Neural progenitor cell (in vitro differentiated cells): ENCODE data around the gene CDH11. TPM values are rescaled to one million over a fixed set of nuclear protein-coding genes. Genes with fewer than 3 reads are reported as not detected.

Experiments used
- DNase-seq: peaks from one replicate; pipeline ENCODE4 v3.0.0-alpha.2; 2016; ENCODE audit warnings: low spot score
- H2AFZ ChIP-seq: fragments of 200-600 bp; sonication (generic); replicated peaks from 2 replicates; pipeline ENCODE4 v1.6.1; 2016; ENCODE audit warnings: antibody characterized with exemption
- H3F3A ChIP-seq: fragments of 200-600 bp; sonication (generic); 2 replicates; pipeline ENCODE4 v1.6.1; 2016; ENCODE audit warnings: antibody characterized with exemption, low read depth
- H3K27ac ChIP-seq: fragments of 200-600 bp; sonication (generic); 2 replicates; pipeline ENCODE4 v1.5.1; 2016; ENCODE audit warnings: mild to moderate bottlenecking
- H3K27me3 ChIP-seq: fragments of 200-600 bp; sonication (generic); 2 replicates; pipeline ENCODE4 v1.6.1; 2016; ENCODE audit warnings: mild to moderate bottlenecking, moderate library complexity
- H3K36me3 ChIP-seq: fragments of 200-600 bp; sonication (generic); 2 replicates; pipeline ENCODE4 v1.5.1; 2016
- H3K4me1 ChIP-seq: fragments of 200-600 bp; sonication (generic); 2 replicates; pipeline ENCODE4 v1.6.1; 2016; ENCODE audit warnings: mixed run types
- H3K4me2 ChIP-seq: fragments of 200-600 bp; sonication (generic); 2 replicates; pipeline ENCODE4 v1.6.1; 2016
- H3K4me3 ChIP-seq: fragments of 200-600 bp; sonication (generic); 2 replicates; pipeline ENCODE4 v1.5.1; 2016
- H3K79me2 ChIP-seq: fragments of 200-600 bp; sonication (generic); 2 replicates; pipeline ENCODE4 v1.6.1; 2016; ENCODE audit warnings: low read depth
- H3K9ac ChIP-seq: fragments of 200-600 bp; sonication (generic); 2 replicates; pipeline ENCODE4 v1.6.1; 2016
- H3K9me3 ChIP-seq: fragments of 200-600 bp; sonication (generic); 2 replicates; pipeline ENCODE4 v1.5.1; 2016; ENCODE audit warnings: low read depth
- H4K20me1 ChIP-seq: fragments of 200-600 bp; sonication (generic); 2 replicates; pipeline ENCODE4 v1.6.1; 2016; ENCODE audit warnings: low read depth
- H3K27ac Mint-ChIP-seq: 3 replicates; pipeline ENCODE4 v1.8.0; 2021; ENCODE audit warnings: mixed read lengths
- H3K27me3 Mint-ChIP-seq: 2 replicates; pipeline ENCODE4 v1.8.0; 2022; ENCODE audit warnings: low read depth, mild to moderate bottlenecking, inconsistent platforms, moderate library complexity, mixed read lengths; ENCODE audit not compliant: insufficient read depth
- H3K36me3 Mint-ChIP-seq: 3 replicates; pipeline ENCODE4 v1.8.0; 2021; ENCODE audit warnings: mixed read lengths
- H3K4me1 Mint-ChIP-seq: 3 replicates; pipeline ENCODE4 v1.8.0; 2021; ENCODE audit warnings: mixed read lengths
- H3K4me3 Mint-ChIP-seq: 3 replicates; pipeline ENCODE4 v1.8.0; 2021; ENCODE audit warnings: mild to moderate bottlenecking, moderate library complexity, mixed read lengths
- H3K9me3 Mint-ChIP-seq: 3 replicates; pipeline ENCODE4 v1.8.0; 2020; ENCODE audit warnings: mixed read lengths
- EZH2 ChIP-seq: fragments of 200-600 bp; sonication (generic); IDR thresholded peaks from 2 replicates; pipeline ENCODE4 v1.6.1; 2017; ENCODE audit warnings: antibody characterized with exemption, mild to moderate bottlenecking, moderate library complexity
- EZH2phosphoT487 ChIP-seq: fragments of 200-600 bp; sonication (generic); IDR thresholded peaks from 2 replicates; pipeline ENCODE4 v1.6.1; 2017; ENCODE audit warnings: antibody characterized with exemption
- total RNA-seq: library from RNA; depleted of rRNA; stranded (reverse); fragments of >200 nt; gene quantifications from 2 replicates; pipeline ENCODE4 v1.2.3, GENCODE V29; 2015; ENCODE audit warnings: low replicate concordance
- TF ChIP-seq, protein P1 (sequence below): fragments of 200-600 bp; sonication (generic); IDR thresholded peaks from 2 replicates; pipeline ENCODE4 v1.5.1; 2017; ENCODE audit warnings: antibody characterized with exemption, mild to moderate bottlenecking

Gene CDH11
- total RNA-seq, 1 donor from 2014 or later = 98.5 TPM

DNA sequence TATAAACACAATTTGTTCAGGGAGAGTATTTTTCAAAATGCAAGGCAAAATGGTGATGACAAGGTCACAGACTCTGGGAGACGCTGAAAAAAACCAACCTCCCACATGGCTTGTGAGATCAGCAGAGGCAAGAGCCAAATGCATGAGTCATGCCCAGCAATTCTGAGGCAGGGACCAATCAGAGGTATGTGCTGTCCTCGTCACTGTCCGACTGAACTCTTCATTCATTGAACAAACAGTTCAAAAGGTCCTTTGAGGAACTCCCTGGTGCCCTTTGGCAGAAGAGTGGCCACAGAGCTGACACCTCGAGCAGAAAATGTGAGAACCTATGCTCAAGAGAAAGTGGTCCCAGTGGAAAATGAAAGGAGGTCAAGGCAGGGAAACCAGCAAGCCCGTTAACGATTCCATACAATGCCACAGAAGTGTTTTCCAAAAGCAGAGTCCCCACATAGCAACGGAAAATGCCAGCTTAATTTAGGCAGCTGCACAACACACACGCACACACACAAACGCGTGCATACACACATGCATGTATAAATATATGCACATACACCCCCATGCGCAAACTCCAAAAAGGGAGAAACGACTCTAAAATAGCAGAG lies 50.9 kb downstream of the CDH11 start:
- Histone ChIP-seq H3K9me3 (no peaks in the 10 kb centered on the region), H3K36me3 (no peaks in the 10 kb centered on the region), H3K4me1 (peaks cover 40% of the 10 kb centered on the region), H2AFZ (no peak overlapping the region), H3K4me2 (no peak overlapping the region), H3K27ac (no peak overlapping the region), H3F3A (peaks cover 7% of the 10 kb centered on the region), H3K79me2 (peaks cover 35% of the 10 kb centered on the region), H3K4me3 (no peak overlapping the region), H3K27me3 (no peaks in the 10 kb centered on the region), H3K9ac (no peak overlapping the region), H4K20me1 (peaks cover 84% of the 10 kb centered on the region)
- no peak for DNase-seq
- H3K27ac Mint-ChIP-seq = no peak overlapping the region
- no peaks in the 10 kb centered on the region for H3K36me3 Mint-ChIP-seq
- TF ChIP-seq EZH2phosphoT487 (no peak), EZH2 (no peak)
- TF ChIP-seq, protein P1, sequence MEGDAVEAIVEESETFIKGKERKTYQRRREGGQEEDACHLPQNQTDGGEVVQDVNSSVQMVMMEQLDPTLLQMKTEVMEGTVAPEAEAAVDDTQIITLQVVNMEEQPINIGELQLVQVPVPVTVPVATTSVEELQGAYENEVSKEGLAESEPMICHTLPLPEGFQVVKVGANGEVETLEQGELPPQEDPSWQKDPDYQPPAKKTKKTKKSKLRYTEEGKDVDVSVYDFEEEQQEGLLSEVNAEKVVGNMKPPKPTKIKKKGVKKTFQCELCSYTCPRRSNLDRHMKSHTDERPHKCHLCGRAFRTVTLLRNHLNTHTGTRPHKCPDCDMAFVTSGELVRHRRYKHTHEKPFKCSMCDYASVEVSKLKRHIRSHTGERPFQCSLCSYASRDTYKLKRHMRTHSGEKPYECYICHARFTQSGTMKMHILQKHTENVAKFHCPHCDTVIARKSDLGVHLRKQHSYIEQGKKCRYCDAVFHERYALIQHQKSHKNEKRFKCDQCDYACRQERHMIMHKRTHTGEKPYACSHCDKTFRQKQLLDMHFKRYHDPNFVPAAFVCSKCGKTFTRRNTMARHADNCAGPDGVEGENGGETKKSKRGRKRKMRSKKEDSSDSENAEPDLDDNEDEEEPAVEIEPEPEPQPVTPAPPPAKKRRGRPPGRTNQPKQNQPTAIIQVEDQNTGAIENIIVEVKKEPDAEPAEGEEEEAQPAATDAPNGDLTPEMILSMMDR = no peak
- no peaks in the 10 kb centered on the region for H3K9me3 Mint-ChIP-seq
- H3K4me1 Mint-ChIP-seq = peaks cover 32% of the 10 kb centered on the region
- H3K27me3 Mint-ChIP-seq = peaks cover 5% of the 10 kb centered on the region
- H3K4me3 Mint-ChIP-seq = no peak overlapping the region

DNA sequence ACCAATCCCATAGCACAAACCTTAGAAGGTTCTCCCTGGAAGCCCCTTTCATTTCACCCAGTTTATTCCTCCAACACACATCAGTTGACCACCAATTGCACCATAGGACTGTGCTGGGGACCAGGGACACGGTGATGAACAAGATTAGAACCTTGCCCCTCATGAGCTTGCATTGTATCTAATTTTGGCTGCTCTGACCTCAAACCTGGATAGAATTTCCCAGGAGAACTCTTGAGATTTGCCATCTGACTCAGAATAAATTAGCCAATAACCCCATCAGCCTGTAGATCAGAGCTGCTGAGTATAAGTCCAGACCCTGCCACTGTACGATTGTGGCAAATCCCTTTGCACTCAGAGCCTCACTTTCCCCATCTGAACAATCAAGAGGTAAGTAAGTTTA lies 52.1 kb downstream of the CDH11 start:
- Mint-ChIP-seq H3K27ac (no peak overlapping the region), H3K4me1 (peaks cover 23% of the 10 kb centered on the region), H3K36me3 (no peaks in the 10 kb centered on the region), H3K9me3 (no peaks in the 10 kb centered on the region), H3K4me3 (no peak overlapping the region), H3K27me3 (peaks cover 5% of the 10 kb centered on the region)
- H4K20me1 ChIP-seq = peaks cover 82% of the 10 kb centered on the region
- no peak overlapping the region for H3K9ac ChIP-seq
- H3K36me3 ChIP-seq = no peaks in the 10 kb centered on the region
- no peaks in the 10 kb centered on the region for H3F3A ChIP-seq
- peaks cover 28% of the 10 kb centered on the region for H3K4me1 ChIP-seq
- TF ChIP-seq, protein P1 = no peak
- TF ChIP-seq EZH2 (no peak), EZH2phosphoT487 (no peak)
- H3K9me3 ChIP-seq = no peaks in the 10 kb centered on the region
- peaks cover 43% of the 10 kb centered on the region for H3K79me2 ChIP-seq
- DNase-seq = no peak
- H3K27ac ChIP-seq = no peak overlapping the region
- no peak overlapping the region for H3K4me3 ChIP-seq
- H3K4me2 ChIP-seq = no peak overlapping the region
- H2AFZ ChIP-seq = no peak overlapping the region
- H3K27me3 ChIP-seq = no peaks in the 10 kb centered on the region

DNA sequence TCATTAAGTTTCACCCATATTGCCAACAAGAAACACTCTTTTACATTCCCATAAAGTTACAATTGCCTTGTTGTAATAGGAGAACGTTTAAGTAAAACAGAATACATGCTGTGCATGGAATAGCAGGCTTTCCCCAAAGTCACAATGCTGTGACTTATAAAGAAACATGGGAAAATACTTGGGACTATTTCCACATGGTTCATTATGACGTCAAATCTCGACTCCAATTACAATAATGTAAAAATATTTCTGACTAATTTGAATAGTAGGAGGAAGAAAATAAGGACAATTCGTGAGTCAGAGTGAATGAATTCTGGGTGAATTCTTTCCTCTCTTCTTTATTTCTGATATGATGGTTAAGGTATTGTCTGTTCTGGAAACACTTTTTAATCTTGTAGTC lies 52.8 kb downstream of the CDH11 start:
- Histone ChIP-seq H3K79me2 (peaks cover 41% of the 10 kb centered on the region), H4K20me1 (peaks cover 81% of the 10 kb centered on the region), H3K36me3 (no peaks in the 10 kb centered on the region), H3K4me1 (peaks cover 21% of the 10 kb centered on the region), H3K27ac (no peak overlapping the region), H2AFZ (no peak overlapping the region), H3K27me3 (no peaks in the 10 kb centered on the region), H3K9ac (no peak overlapping the region), H3K9me3 (no peaks in the 10 kb centered on the region), H3K4me2 (no peak overlapping the region), H3K4me3 (no peak overlapping the region), H3F3A (no peaks in the 10 kb centered on the region)
- H3K4me3 Mint-ChIP-seq = no peak overlapping the region
- no peaks in the 10 kb centered on the region for H3K9me3 Mint-ChIP-seq
- H3K27me3 Mint-ChIP-seq = peaks cover 5% of the 10 kb centered on the region
- TF ChIP-seq EZH2phosphoT487 = no peak
- TF ChIP-seq EZH2 = no peak
- TF ChIP-seq, protein P1 = no peak
- no peak overlapping the region for H3K27ac Mint-ChIP-seq
- no peaks in the 10 kb centered on the region for H3K36me3 Mint-ChIP-seq
- no peak for DNase-seq
- H3K4me1 Mint-ChIP-seq = peaks cover 20% of the 10 kb centered on the region
